Transverse colon (tissue), 4 donors: Measurements from ENCODE around the gene HSPA8. TPM values are rescaled to one million over a fixed set of nuclear protein-coding genes. Genes with fewer than 3 reads are reported as not detected.

Experiments used
- DNase-seq: peaks from one replicate; pipeline ENCODE4 v3.0.0-alpha.2; 2019
- H3K27ac ChIP-seq, 4 donors: fragments of 200-600 bp; sonication (generic); 2 replicates each; pipeline ENCODE4 v1.5.1; 2016 to 2018; ENCODE audit warnings: inconsistent platforms in 4 of 4
- H3K27me3 ChIP-seq: fragments of 200-600 bp; sonication (generic); 2 replicates; pipeline ENCODE4 v1.5.1; 2017; ENCODE audit warnings: inconsistent platforms
- H3K36me3 ChIP-seq, 4 donors: fragments of 200-600 bp; sonication (generic); 2 replicates each; pipeline ENCODE4 v1.5.1; 2017 to 2019; ENCODE audit warnings: inconsistent platforms in 4 of 4
- H3K4me1 ChIP-seq, 4 donors: fragments of 200-600 bp; sonication (generic); 2 replicates each; pipeline ENCODE4 v1.5.1; 2017 to 2020; ENCODE audit warnings: inconsistent platforms in 4 of 4
- H3K4me3 ChIP-seq, 4 donors: fragments of 200-600 bp; sonication (generic); 1 replicate in 1 of 4; 2 replicates in 3 of 4; pipeline versions ENCODE4 v1.5.1 to v1.6.1; 2017 to 2019; ENCODE audit warnings: inconsistent platforms in 4 of 4
- H3K9me3 ChIP-seq, 2 donors: fragments of 200-600 bp; sonication (generic); 2 replicates each; pipeline ENCODE4 v1.5.1; 2017 to 2019; ENCODE audit warnings: inconsistent platforms in 2 of 2
- CTCF ChIP-seq, 5 experiments: fragments of 200-600 bp in 3 of 5; fragments of 450-650 bp in 2 of 5; sonication (generic) in 3 of 5; IDR thresholded peaks; 1 replicate in 2 of 5; 2 replicates in 3 of 5; pipeline ENCODE4 v1.5.1; 2016 to 2017; ENCODE audit warnings: antibody characterized with exemption in 5 of 5, inconsistent platforms in 3 of 5, mild to moderate bottlenecking in 2 of 5, moderate library complexity in 1 of 5
- EP300 ChIP-seq: sonication (generic); formaldehyde crosslinking; IDR thresholded peaks from one replicate; pipeline ENCODE4 v1.6.1; 2017; ENCODE audit warnings: antibody characterized with exemption, low read depth
- POLR2A ChIP-seq: fragments of 450-650 bp; IDR thresholded peaks from one replicate; pipeline ENCODE4 v1.6.1; 2016; ENCODE audit warnings: antibody characterized with exemption, mild to moderate bottlenecking, moderate library complexity
- POLR2AphosphoS5 ChIP-seq, 3 donors: sonication (generic); formaldehyde crosslinking; IDR thresholded peaks; one replicate each; pipeline ENCODE4 v1.6.1; 2016; ENCODE audit warnings: antibody characterized with exemption in 3 of 3
- WGBS, 2 donors: methylation state at CpG; one replicate each; pipeline ENCODE4 v1.1.5; 2018; ENCODE audit warnings: low coverage in 1 of 2; 5-methylcytosine and 5-hydroxymethylcytosine counted together
- in situ Hi-C, 4 donors: fragments of 200-750 bp; cut with MboI; loops; one replicate each; pipeline versions ENCODE4 v1.15.0 to v1.15.1; 2017; ENCODE audit warnings: low sequenced_read_pairs in 3 of 4, low pct_ligation_motif_present in 1 of 4, low pct_unique_long_range_greater_than_20kb in 1 of 4
- intact Hi-C: fragments of 100-400 bp; cut with DNase I; formaldehyde crosslinking; loops from one replicate; pipeline ENCODE4 v1.15.1; 2023; ENCODE audit warnings: low total_unique reads
- total RNA-seq, 4 donors: library from RNA; depleted of rRNA; stranded (reverse); fragments of >200 nt; gene quantifications; one replicate each; pipeline ENCODE4 v1.1.0, GENCODE V29; 2016

The HSPA8 gene
- total RNA-seq, 4 donors from 2014 or later: 183 to 783 (median 651) TPM

GRCh38 chr11:123063826-123064657 is 2.1 kb upstream of the HSPA8 start:
- Histone ChIP-seq H3K9me3 (no peaks in the 10 kb centered on the region), H3K36me3 (peaks cover 0 to 17% (median 9%) of the 10 kb centered on the region in 4 donors), H3K27ac (peak overlapping the region; percentile 95 to 100 (median 100)), H3K4me3 (peak overlapping the region in 1 of 4 donors; percentile 83), H3K4me1 (peaks cover 18 to 45% (median 38%) of the 10 kb centered on the region in 4 donors), H3K27me3 (no peaks in the 10 kb centered on the region)
- no peak for DNase-seq
- 34 to 53% methylated on average over 6 to 9 of the region's 9 CpGs for WGBS, 2 donors
- TF ChIP-seq POLR2AphosphoS5 (IDR thresholded peaks at IDR 0.05): peak; percentile 54 to 90 (median 75)
- no peak for TF ChIP-seq CTCF (IDR thresholded peaks at IDR 0.05)
- peak; percentile 40 for TF ChIP-seq EP300
- no peak for TF ChIP-seq POLR2A
- in situ Hi-C loops (no loop called here), intact Hi-C loops (no loop called here)

- TF ChIP-seq POLR2AphosphoS5 (IDR thresholded peaks at IDR 0.05) (peak in 2 of 3 donors; percentile 6 to 13), EP300 (no peak), CTCF (IDR thresholded peaks at IDR 0.05) (no peak), POLR2A (no peak)
- 4 to 14% methylated on average over 14 to 26 of the region's 37 CpGs for WGBS, 2 donors
- no peaks in the 10 kb centered on the region for H3K9me3 ChIP-seq
- peaks cover 1 to 25% (median 14%) of the 10 kb centered on the region in 4 donors for H3K36me3 ChIP-seq
- peaks cover 26 to 52% (median 42%) of the 10 kb centered on the region in 4 donors for H3K4me1 ChIP-seq
- H3K4me3 ChIP-seq: peak overlapping the region; percentile 24 to 83 (median 76)
- H3K27ac ChIP-seq: peak overlapping the region; percentile 95 to 100 (median 100)
- H3K27me3 ChIP-seq: no peaks in the 10 kb centered on the region
- intact Hi-C loops: no loop called here
- in situ Hi-C loops: no loop called here
- peak; percentile 52 for DNase-seq
Observed at GRCh38 chr11:123062892-123063825, 1.2 kb upstream of the HSPA8 start.

- in situ Hi-C loops (no loop called here), intact Hi-C loops (no loop called here)
- H3K9me3 ChIP-seq: no peaks in the 10 kb centered on the region
- peak overlapping the region; percentile 95 to 100 (median 100) for H3K27ac ChIP-seq
- peaks cover 1 to 33% (median 18%) of the 10 kb centered on the region in 4 donors for H3K36me3 ChIP-seq
- DNase-seq: peak; percentile 99
- WGBS, 2 donors: 0 to 1% methylated on average over 1 to 52 of the region's 63 CpGs
- no peaks in the 10 kb centered on the region for H3K27me3 ChIP-seq
- TF ChIP-seq EP300 (peak; percentile 47), POLR2AphosphoS5 (IDR thresholded peaks at IDR 0.05) (peak; percentile 8 to 49 (median 38)), POLR2A (peak; percentile 72), CTCF (IDR thresholded peaks at IDR 0.05) (no peak)
- peak overlapping the region; percentile 24 to 83 (median 76) for H3K4me3 ChIP-seq
- peaks cover 26 to 59% (median 42%) of the 10 kb centered on the region in 4 donors for H3K4me1 ChIP-seq
Observed at GRCh38 chr11:123062158-123062891, 389 bp upstream of the HSPA8 start.
